Measurements from ENCODE around the gene FAM124A.

Gene FAM124A

DNA sequence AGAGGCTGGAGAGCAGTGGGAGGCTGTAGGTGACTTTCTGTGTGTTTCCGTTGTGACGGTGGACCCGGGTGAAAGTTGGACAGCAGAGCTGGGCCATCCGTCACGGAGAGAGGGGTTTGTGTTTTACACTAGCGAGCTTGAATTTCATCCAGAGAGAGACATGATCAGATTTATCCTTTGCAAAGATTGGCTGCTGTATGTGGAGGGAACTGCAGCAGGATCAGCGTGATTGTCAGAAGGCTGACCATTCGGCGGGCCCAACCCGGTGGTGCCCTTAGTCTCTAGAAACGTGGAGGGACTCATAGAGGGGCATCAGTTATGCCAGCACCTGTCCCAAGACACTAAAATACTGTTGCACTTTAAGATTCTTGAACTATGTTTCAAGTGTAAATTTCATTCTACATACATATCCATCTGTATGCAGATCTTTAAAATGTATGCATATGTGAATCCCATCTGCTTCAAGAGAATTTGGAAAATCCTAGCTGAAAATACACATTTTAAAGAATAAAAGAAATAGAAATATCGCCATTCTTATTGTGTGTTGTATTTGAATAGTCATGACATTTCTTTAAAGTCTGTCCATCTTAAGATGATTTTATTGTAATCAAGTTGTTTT lies 7.0 kb downstream of the FAM124A start:
- DNase-seq: no peak
- H3K4me3 ChIP-seq (ENCODE audit: insufficient read depth, low read depth, low read length, poor library complexity, severe bottlenecking): no peak overlapping the region

GRCh38 chr13:51229731-51230130 lies 7.5 kb downstream of the FAM124A start:
- Histone ChIP-seq H3K4me3 (ENCODE audit: insufficient read depth, low read depth, low read length, poor library complexity, severe bottlenecking) (no peak overlapping the region), H3K27ac (ENCODE audit: insufficient read depth, low read length, poor library complexity, severe bottlenecking) (no peak overlapping the region), H3K9me3 (ENCODE audit: control insufficient read depth, low read length) (no peaks in the 10 kb centered on the region), H3K36me3 (ENCODE audit: control insufficient read depth, insufficient read depth, low read length) (no peaks in the 10 kb centered on the region), H3K27me3 (replicated peaks; ENCODE audit: control insufficient read depth, insufficient read depth, low read length, poor library complexity, severe bottlenecking) (no peaks in the 10 kb centered on the region), H3K4me1 (ENCODE audit: control insufficient read depth, insufficient read depth, low read length, poor library complexity, severe bottlenecking) (no peaks in the 10 kb centered on the region)
- no peak for DNase-seq

More for the DNA sequence above, 7.0 kb downstream of the FAM124A start:
- H3K36me3 ChIP-seq (ENCODE audit: control insufficient read depth, insufficient read depth, low read length): no peaks in the 10 kb centered on the region
- H3K4me1 ChIP-seq (ENCODE audit: control insufficient read depth, insufficient read depth, low read length, poor library complexity, severe bottlenecking): no peaks in the 10 kb centered on the region
- H3K27ac ChIP-seq (ENCODE audit: insufficient read depth, low read length, poor library complexity, severe bottlenecking): no peak overlapping the region
- H3K9me3 ChIP-seq (ENCODE audit: control insufficient read depth, low read length): no peaks in the 10 kb centered on the region
- H3K27me3 ChIP-seq (replicated peaks; ENCODE audit: control insufficient read depth, insufficient read depth, low read length, poor library complexity, severe bottlenecking): no peaks in the 10 kb centered on the region

DNA sequence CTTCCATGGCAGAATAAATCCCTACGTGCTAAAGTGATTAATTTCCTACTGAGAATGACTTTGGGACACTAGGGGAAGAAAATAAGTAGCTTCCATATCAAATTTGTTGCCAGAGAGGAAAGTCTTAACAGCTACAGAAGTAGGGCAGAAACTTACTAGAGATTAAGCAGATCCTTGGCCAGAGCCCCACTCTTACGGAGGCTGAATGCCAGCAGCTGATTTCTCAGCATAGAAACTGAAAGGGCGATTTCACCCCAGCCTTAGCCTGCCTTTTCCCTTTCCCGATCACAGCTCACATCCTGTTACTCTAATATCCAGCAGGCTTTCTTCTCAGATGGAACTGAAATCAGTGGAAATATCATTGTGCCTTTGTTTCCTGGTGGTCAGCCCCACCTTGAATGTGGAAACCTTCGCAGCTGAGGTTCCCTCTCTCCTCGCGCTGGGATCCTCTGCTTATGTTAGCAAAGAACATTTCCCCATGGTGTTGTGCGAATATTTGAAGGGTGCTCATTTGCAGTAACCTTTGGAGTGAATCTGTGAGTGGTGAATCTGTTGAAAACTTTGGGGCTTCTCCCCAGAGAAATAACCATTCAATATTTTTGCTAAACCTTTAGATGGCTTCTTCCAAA lies 8.4 kb downstream of the FAM124A start:
- DNase-seq: no peak
- Histone ChIP-seq H3K27ac (ENCODE audit: insufficient read depth, low read length, poor library complexity, severe bottlenecking) (no peak overlapping the region), H3K36me3 (ENCODE audit: control insufficient read depth, insufficient read depth, low read length) (no peaks in the 10 kb centered on the region), H3K27me3 (replicated peaks; ENCODE audit: control insufficient read depth, insufficient read depth, low read length, poor library complexity, severe bottlenecking) (no peaks in the 10 kb centered on the region), H3K9me3 (ENCODE audit: control insufficient read depth, low read length) (no peaks in the 10 kb centered on the region), H3K4me1 (ENCODE audit: control insufficient read depth, insufficient read depth, low read length, poor library complexity, severe bottlenecking) (no peaks in the 10 kb centered on the region), H3K4me3 (ENCODE audit: insufficient read depth, low read depth, low read length, poor library complexity, severe bottlenecking) (no peak overlapping the region)

DNA sequence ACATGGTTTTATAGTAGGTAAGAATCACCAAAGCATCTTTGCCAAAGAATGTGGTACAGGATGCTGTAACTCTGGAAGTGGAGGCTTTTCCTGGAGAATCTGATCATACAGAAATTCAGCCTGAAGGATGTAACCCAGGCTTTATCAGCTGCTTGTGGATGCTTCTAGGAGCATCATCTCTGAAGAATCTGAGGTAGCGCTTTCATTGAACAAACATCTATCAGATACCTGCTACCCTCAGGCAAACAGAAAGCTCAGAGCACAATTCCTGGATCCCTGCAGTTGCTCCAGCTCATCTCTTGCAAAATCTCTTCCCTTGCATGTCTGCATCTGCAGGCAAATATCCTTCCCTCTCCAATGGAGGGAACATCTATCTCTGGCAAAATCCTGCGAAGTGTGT lies 9.3 kb downstream of the FAM124A start:
- no peak for DNase-seq
- Histone ChIP-seq H3K9me3 (ENCODE audit: control insufficient read depth, low read length) (no peaks in the 10 kb centered on the region), H3K27me3 (replicated peaks; ENCODE audit: control insufficient read depth, insufficient read depth, low read length, poor library complexity, severe bottlenecking) (no peaks in the 10 kb centered on the region)

DNA sequence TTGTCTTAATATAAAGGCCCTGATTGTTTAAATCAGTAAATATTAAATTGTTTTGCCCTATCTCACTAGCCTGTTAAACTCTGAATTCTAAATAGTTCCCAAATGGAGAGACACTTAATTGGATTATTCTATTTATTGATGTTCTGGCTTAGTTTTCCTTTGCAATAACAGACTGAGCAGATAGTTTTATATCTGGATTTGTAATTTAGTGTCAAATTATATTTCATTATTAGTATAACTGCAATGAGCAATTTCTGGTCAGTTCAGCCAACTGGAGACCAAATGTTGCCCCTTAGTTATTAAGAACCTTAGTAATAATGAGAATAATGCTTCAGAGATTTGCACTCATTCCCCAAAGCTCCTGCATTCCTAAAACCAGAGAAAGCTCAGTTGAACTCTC lies 10.1 kb downstream of the FAM124A start:
- no peak for DNase-seq
- H3K36me3 ChIP-seq (ENCODE audit: control insufficient read depth, insufficient read depth, low read length): no peaks in the 10 kb centered on the region
- H3K27me3 ChIP-seq (replicated peaks; ENCODE audit: control insufficient read depth, insufficient read depth, low read length, poor library complexity, severe bottlenecking): no peaks in the 10 kb centered on the region
- H3K9me3 ChIP-seq (ENCODE audit: control insufficient read depth, low read length): no peaks in the 10 kb centered on the region
- no peak overlapping the region for H3K4me3 ChIP-seq (ENCODE audit: insufficient read depth, low read depth, low read length, poor library complexity, severe bottlenecking)
- H3K4me1 ChIP-seq (ENCODE audit: control insufficient read depth, insufficient read depth, low read length, poor library complexity, severe bottlenecking): no peaks in the 10 kb centered on the region
- H3K27ac ChIP-seq (ENCODE audit: insufficient read depth, low read length, poor library complexity, severe bottlenecking): no peak overlapping the region

More for the DNA sequence above, 9.3 kb downstream of the FAM124A start:
- Histone ChIP-seq H3K4me1 (ENCODE audit: control insufficient read depth, insufficient read depth, low read length, poor library complexity, severe bottlenecking) (no peaks in the 10 kb centered on the region), H3K27ac (ENCODE audit: insufficient read depth, low read length, poor library complexity, severe bottlenecking) (no peak overlapping the region), H3K4me3 (ENCODE audit: insufficient read depth, low read depth, low read length, poor library complexity, severe bottlenecking) (no peak overlapping the region), H3K36me3 (ENCODE audit: control insufficient read depth, insufficient read depth, low read length) (no peaks in the 10 kb centered on the region)

GRCh38 chr13:51233117-51233826 lies 11.1 kb downstream of the FAM124A start:
- no peak for DNase-seq

DNA sequence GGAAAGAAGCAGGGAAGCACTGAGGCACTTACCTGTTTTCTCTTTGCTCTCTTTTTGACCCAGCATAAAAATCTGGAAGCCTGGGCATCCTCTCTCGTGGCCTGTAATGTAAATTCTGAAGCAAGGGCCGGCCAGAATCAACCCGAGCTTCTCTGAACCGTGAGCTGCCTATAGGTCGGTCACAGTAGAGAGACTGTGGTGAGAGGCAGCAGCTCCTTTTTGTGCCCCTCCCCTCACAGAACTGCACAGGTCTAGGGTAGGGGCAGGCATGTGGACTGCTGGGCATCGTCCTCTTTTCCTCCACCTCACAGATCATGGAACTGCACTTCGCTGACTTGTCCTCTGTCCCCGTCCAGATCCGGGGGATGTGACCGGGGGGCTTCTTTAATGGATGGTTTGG lies 12.5 kb downstream of the FAM124A start:
- Histone ChIP-seq H3K9me3 (ENCODE audit: control insufficient read depth, low read length) (no peaks in the 10 kb centered on the region), H3K27ac (ENCODE audit: insufficient read depth, low read length, poor library complexity, severe bottlenecking) (no peak overlapping the region), H3K4me1 (ENCODE audit: control insufficient read depth, insufficient read depth, low read length, poor library complexity, severe bottlenecking) (no peaks in the 10 kb centered on the region), H3K4me3 (ENCODE audit: insufficient read depth, low read depth, low read length, poor library complexity, severe bottlenecking) (no peak overlapping the region), H3K27me3 (replicated peaks; ENCODE audit: control insufficient read depth, insufficient read depth, low read length, poor library complexity, severe bottlenecking) (no peaks in the 10 kb centered on the region), H3K36me3 (ENCODE audit: control insufficient read depth, insufficient read depth, low read length) (no peaks in the 10 kb centered on the region)
- DNase-seq: no peak

More at GRCh38 chr13:51233117-51233826, 11.1 kb downstream of the FAM124A start:
- Histone ChIP-seq H3K9me3 (ENCODE audit: control insufficient read depth, low read length) (no peaks in the 10 kb centered on the region), H3K27ac (ENCODE audit: insufficient read depth, low read length, poor library complexity, severe bottlenecking) (no peak overlapping the region), H3K36me3 (ENCODE audit: control insufficient read depth, insufficient read depth, low read length) (no peaks in the 10 kb centered on the region), H3K27me3 (replicated peaks; ENCODE audit: control insufficient read depth, insufficient read depth, low read length, poor library complexity, severe bottlenecking) (no peaks in the 10 kb centered on the region), H3K4me3 (ENCODE audit: insufficient read depth, low read depth, low read length, poor library complexity, severe bottlenecking) (no peak overlapping the region), H3K4me1 (ENCODE audit: control insufficient read depth, insufficient read depth, low read length, poor library complexity, severe bottlenecking) (no peaks in the 10 kb centered on the region)

DNA sequence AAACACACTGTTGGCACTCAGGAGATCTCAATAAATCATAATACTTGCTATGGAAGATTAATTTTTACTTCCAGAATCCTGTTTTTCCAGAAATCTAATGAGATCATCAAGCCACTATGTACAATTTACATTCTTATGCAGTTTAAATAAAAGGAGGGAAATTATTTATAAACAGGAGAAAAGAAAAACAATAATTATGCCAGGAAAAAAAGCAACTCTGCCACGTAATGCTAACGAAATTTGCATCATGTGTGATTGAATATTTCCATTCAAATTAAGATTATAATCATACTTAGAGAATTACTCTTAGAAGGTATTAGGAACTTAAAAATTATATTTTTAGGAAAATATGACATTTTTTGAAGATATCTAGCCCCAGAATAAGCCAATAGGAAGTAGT lies 13.0 kb downstream of the FAM124A start:
- H3K4me1 ChIP-seq (ENCODE audit: control insufficient read depth, insufficient read depth, low read length, poor library complexity, severe bottlenecking): no peaks in the 10 kb centered on the region
- no peak overlapping the region for H3K4me3 ChIP-seq (ENCODE audit: insufficient read depth, low read depth, low read length, poor library complexity, severe bottlenecking)
- H3K36me3 ChIP-seq (ENCODE audit: control insufficient read depth, insufficient read depth, low read length): no peaks in the 10 kb centered on the region
- H3K27me3 ChIP-seq (replicated peaks; ENCODE audit: control insufficient read depth, insufficient read depth, low read length, poor library complexity, severe bottlenecking): peaks cover 2% of the 10 kb centered on the region
- no peaks in the 10 kb centered on the region for H3K9me3 ChIP-seq (ENCODE audit: control insufficient read depth, low read length)
- H3K27ac ChIP-seq (ENCODE audit: insufficient read depth, low read length, poor library complexity, severe bottlenecking): no peak overlapping the region
- DNase-seq: no peak

DNA sequence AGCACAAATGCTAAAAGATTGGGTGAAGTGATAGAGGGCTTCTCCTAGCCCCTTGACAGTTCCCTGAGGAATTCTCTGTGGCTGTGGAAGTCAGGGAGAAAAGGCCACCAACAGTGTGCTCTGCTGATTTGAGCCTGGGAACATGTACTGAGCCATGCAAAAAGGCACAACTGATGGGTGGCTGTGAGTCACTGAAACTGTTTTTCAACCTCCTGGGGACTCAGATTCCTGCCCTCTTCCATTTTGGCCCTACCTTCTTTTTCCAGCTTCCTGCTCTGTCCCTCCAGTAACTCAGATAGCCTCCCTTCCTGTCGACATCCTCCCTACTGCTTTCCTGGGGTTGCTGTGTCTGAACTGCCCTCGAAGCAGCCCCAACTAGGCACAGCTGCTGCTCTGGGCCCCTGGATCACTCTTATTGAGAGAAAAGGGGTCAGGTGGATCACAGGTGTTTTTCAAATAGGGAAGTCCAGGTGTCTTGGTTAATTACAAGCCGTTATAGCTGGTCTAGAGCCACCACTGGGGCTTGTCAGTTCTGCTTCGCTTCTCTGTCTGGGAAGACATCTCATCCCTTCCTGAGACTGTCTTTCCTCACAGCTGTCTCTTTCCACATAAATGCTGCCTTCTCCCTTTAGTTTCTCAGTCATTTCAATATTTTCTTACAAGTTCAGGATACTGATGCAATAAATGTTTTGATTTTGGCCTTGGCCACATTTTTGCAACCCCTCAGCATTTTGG lies 13.7 kb downstream of the FAM124A start:
- no peak overlapping the region for H3K4me3 ChIP-seq (ENCODE audit: insufficient read depth, low read depth, low read length, poor library complexity, severe bottlenecking)
- H3K9me3 ChIP-seq (ENCODE audit: control insufficient read depth, low read length): no peaks in the 10 kb centered on the region
- H3K4me1 ChIP-seq (ENCODE audit: control insufficient read depth, insufficient read depth, low read length, poor library complexity, severe bottlenecking): no peaks in the 10 kb centered on the region
- no peak overlapping the region for H3K27ac ChIP-seq (ENCODE audit: insufficient read depth, low read length, poor library complexity, severe bottlenecking)
- no peaks in the 10 kb centered on the region for H3K36me3 ChIP-seq (ENCODE audit: control insufficient read depth, insufficient read depth, low read length)
- peaks cover 2% of the 10 kb centered on the region for H3K27me3 ChIP-seq (replicated peaks; ENCODE audit: control insufficient read depth, insufficient read depth, low read length, poor library complexity, severe bottlenecking)
- DNase-seq: no peak

DNA sequence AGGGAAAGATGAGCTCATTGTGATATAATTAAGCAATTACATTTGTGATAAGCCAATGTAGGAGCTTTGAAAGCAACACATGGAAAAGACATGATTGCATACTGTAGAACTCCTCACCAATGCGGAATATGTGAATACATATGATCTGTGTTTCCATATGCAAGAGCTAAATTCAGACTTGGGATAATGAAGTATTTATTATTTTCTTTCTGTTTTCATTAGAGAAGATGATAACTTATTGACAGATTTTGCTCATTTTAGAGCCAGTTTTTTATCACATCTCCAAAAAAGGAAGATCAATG lies 14.2 kb downstream of the FAM124A start:
- H3K9me3 ChIP-seq (ENCODE audit: control insufficient read depth, low read length): no peaks in the 10 kb centered on the region
- H3K4me3 ChIP-seq (ENCODE audit: insufficient read depth, low read depth, low read length, poor library complexity, severe bottlenecking): no peak overlapping the region
- H3K27ac ChIP-seq (ENCODE audit: insufficient read depth, low read length, poor library complexity, severe bottlenecking): no peak overlapping the region
- H3K4me1 ChIP-seq (ENCODE audit: control insufficient read depth, insufficient read depth, low read length, poor library complexity, severe bottlenecking): no peaks in the 10 kb centered on the region
- no peaks in the 10 kb centered on the region for H3K36me3 ChIP-seq (ENCODE audit: control insufficient read depth, insufficient read depth, low read length)
- peaks cover 2% of the 10 kb centered on the region for H3K27me3 ChIP-seq (replicated peaks; ENCODE audit: control insufficient read depth, insufficient read depth, low read length, poor library complexity, severe bottlenecking)
- DNase-seq: no peak

All from effector memory CD4-positive, alpha-beta T cell (primary cell).